HCT116 (cell line): Measurements from ENCODE around the gene RPL21. TPM values are rescaled to one million over a fixed set of nuclear protein-coding genes. Genes with fewer than 3 reads are reported as not detected.

Source experiments
- ATAC-seq: fragments of 200-7000 bp; cut with Tn5 transposase; 2 replicates; pipeline ENCODE4 v1.9.1; 2020; ENCODE audit warnings: mild to moderate bottlenecking, moderate library complexity
- BruUV-seq: library from RNA; stranded (reverse); fragments of 400-500 nt; replicated peaks from 2 replicates; lab custom pipeline; 2021; lab: Mats Ljungman, UMichigan
- CTCF ChIA-PET: fragments of 300-600 bp; sonication (Branson Sonifier 250); formaldehyde crosslinking; loops from one replicate; lab custom pipeline; 2021; ENCODE audit warnings: antibody characterized with exemption; lab: Charles Lee
- POLR2A ChIA-PET: fragments of 300-600, 350-600 bp; sonication (Branson Sonifier 250); formaldehyde crosslinking; loops from one replicate; lab custom pipeline; 2021; ENCODE audit warnings: antibody characterized with exemption; lab: Charles Lee
- RAD21 ChIA-PET, 2 experiments: fragments of 300-600 bp; sonication (Branson Sonifier 250); formaldehyde crosslinking; loops; one replicate each; lab custom pipeline; 2023; ENCODE audit warnings: low total read pairs in 2 of 2; ENCODE audit not compliant: uncharacterized antibody in 2 of 2, unreplicated experiment in 2 of 2, low non-redundant PET in 1 of 2; lab: Charles Lee
- DNase-seq: peaks from one replicate; pipeline ENCODE4 v3.0.0-alpha.2; 2010; ENCODE audit warnings: low read depth, low spot score
- H2AFZ ChIP-seq: fragments of 200-600 bp; shearing (Covaris generic), sonication (generic); 2 replicates; pipeline ENCODE4 v1.6.1; 2017; ENCODE audit warnings: low read depth, mixed run types, mixed read lengths, antibody characterized with exemption, low read length; ENCODE audit not compliant: poor library complexity, severe bottlenecking
- H3K27ac ChIP-seq: 2 replicates; pipeline ENCODE4 v1.5.1; 2012; ENCODE audit warnings: low read depth, low read length
- H3K27me3 ChIP-seq: fragments of 200-600 bp; sonication (generic); 2 replicates; pipeline ENCODE4 v1.6.1; 2016; ENCODE audit warnings: mixed run types, low read length, mixed read lengths; ENCODE audit not compliant: insufficient read depth
- H3K36me3 ChIP-seq, 2 experiments: fragments of 200-500 bp in 1 of 2; fragments of 200-600 bp in 1 of 2; sonication (Bioruptor generic) in 1 of 2; sonication (generic) in 1 of 2; 2 replicates each; pipeline versions ENCODE4 v1.5.1 to v1.6.1; 2014 to 2016; ENCODE audit warnings: low read length in 2 of 2, inconsistent platforms in 1 of 2, mixed read lengths in 1 of 2, mixed run types in 1 of 2; ENCODE audit not compliant: insufficient read depth in 2 of 2, control insufficient read depth in 1 of 2
- H3K4me1 ChIP-seq, 2 experiments: fragments of 200-600 bp in 1 of 2; sonication (generic) in 1 of 2; 2 replicates each; pipeline versions ENCODE4 v1.5.1 to v1.6.1; 2012 to 2017; ENCODE audit warnings: low read length in 2 of 2, inconsistent platforms in 1 of 2, mild to moderate bottlenecking in 1 of 2, mixed read lengths in 1 of 2, mixed run types in 1 of 2, moderate library complexity in 1 of 2; ENCODE audit not compliant: insufficient read depth in 2 of 2, control insufficient read depth in 1 of 2
- H3K4me2 ChIP-seq: fragments of 200-600 bp; sonication (generic); 2 replicates; pipeline ENCODE4 v1.6.1; 2017; ENCODE audit warnings: mixed run types, low read length, mixed read lengths
- H3K4me3 ChIP-seq, 2 experiments: fragments of 200-600 bp in 1 of 2; sonication (generic) in 1 of 2; replicated peaks in 1 of 2; 2 replicates each; pipeline ENCODE4 v1.5.1; 2011 to 2016; ENCODE audit warnings: low read length in 2 of 2, control low read depth in 1 of 2, low read depth in 1 of 2, mild to moderate bottlenecking in 1 of 2, mixed read lengths in 1 of 2, mixed run types in 1 of 2
- H3K79me2 ChIP-seq: fragments of 200-600 bp; sonication (generic); 2 replicates; pipeline ENCODE4 v1.6.1; 2017; ENCODE audit warnings: mild to moderate bottlenecking, mixed run types, low read length, moderate library complexity, mixed read lengths; ENCODE audit not compliant: insufficient read depth
- H3K9ac ChIP-seq: fragments of 200-600 bp; sonication (generic); 2 replicates; pipeline ENCODE4 v1.6.1; 2016; ENCODE audit warnings: low read length, mixed read lengths
- H3K9me2 ChIP-seq: fragments of 200-600 bp; sonication (generic), shearing (Covaris generic); 2 replicates; pipeline ENCODE4 v1.6.1; 2017; ENCODE audit warnings: mixed run types, mild to moderate bottlenecking, moderate library complexity; ENCODE audit not compliant: insufficient read depth
- H3K9me3 ChIP-seq, 2 experiments: fragments of 200-500 bp in 1 of 2; fragments of 200-600 bp in 1 of 2; sonication (Bioruptor generic) in 1 of 2; sonication (generic) in 1 of 2; 2 replicates each; pipeline ENCODE4 v1.6.1; 2014 to 2017; ENCODE audit warnings: low read length in 2 of 2, mixed read lengths in 2 of 2, inconsistent platforms in 1 of 2, low read depth in 1 of 2, mild to moderate bottlenecking in 1 of 2, mixed run types in 1 of 2, moderate library complexity in 1 of 2; ENCODE audit not compliant: control insufficient read depth in 1 of 2, insufficient read depth in 1 of 2
- H4K20me1 ChIP-seq: fragments of 200-600 bp; sonication (generic), shearing (Covaris generic); 2 replicates; pipeline ENCODE4 v1.6.1; 2017; ENCODE audit warnings: mixed run types, mild to moderate bottlenecking, moderate library complexity; ENCODE audit not compliant: insufficient read depth
- CBX3 ChIP-seq: IDR thresholded peaks from 2 replicates; pipeline ENCODE4 v1.6.1; 2012; ENCODE audit warnings: low read depth
- CTCF ChIP-seq, 3 experiments: fragments of 200-600 bp in 1 of 3; sonication (generic) in 1 of 3; IDR thresholded peaks in 2 of 3; conservative IDR thresholded peaks in 1 of 3; 2 replicates each; pipeline ENCODE4 v1.5.1; 2012 to 2017; ENCODE audit warnings: low read depth in 2 of 3, low read length in 2 of 3, antibody characterized with exemption in 1 of 3, borderline replicate concordance in 1 of 3, control low read depth in 1 of 3, mild to moderate bottlenecking in 1 of 3, mixed read lengths in 1 of 3, mixed run types in 1 of 3, moderate library complexity in 1 of 3; ENCODE audit not compliant: insufficient read depth in 1 of 3
- ELF1 ChIP-seq: IDR thresholded peaks from 2 replicates; pipeline ENCODE4 v1.6.1; 2012; ENCODE audit warnings: low read depth, borderline replicate concordance
- RAD21 ChIP-seq: IDR thresholded peaks from 2 replicates; pipeline ENCODE4 v1.6.1; 2012; ENCODE audit warnings: low read depth, mild to moderate bottlenecking
- REST ChIP-seq: IDR thresholded peaks from 2 replicates; pipeline ENCODE4 v1.6.1; 2012; ENCODE audit warnings: low read depth
- ZFX ChIP-seq: fragments of 450-650 bp; IDR thresholded peaks from 2 replicates; pipeline ENCODE4 v1.6.1; 2017
- ZNF274 ChIP-seq: fragments of 200-500 bp; sonication (Bioruptor generic); IDR thresholded peaks from 2 replicates; pipeline ENCODE4 v1.6.1; 2014; ENCODE audit warnings: mild to moderate bottlenecking, low read depth, low read length, inconsistent platforms
- intact Hi-C: fragments of 100-400 bp; cut with micrococcal nuclease; formaldehyde crosslinking; loops from 2 replicates; pipeline ENCODE4 v1.10.0; 2022
- total RNA-seq: library from RNA; stranded (reverse); gene quantifications from one replicate; pipeline ENCODE4 v1.2.1, GENCODE V29; 2021; ENCODE audit not compliant: unreplicated experiment

Gene RPL21
- total RNA-seq, 1 experiment from 2014 or later = 915 TPM

GRCh38 chr13:27203854-27204253, 47.5 kb upstream of the RPL21 start:
- H3K79me2 ChIP-seq = no peaks in the 10 kb centered on the region
- BruUV-seq = no TSS peak
- ATAC-seq = peak; percentile 58; the same call in 1 of the 2 replicates
- no peak for DNase-seq
- H3K27ac ChIP-seq = no peak overlapping the region
- H3K9me2 ChIP-seq = no peaks in the 10 kb centered on the region
- H3K4me2 ChIP-seq = no peak overlapping the region
- TF ChIP-seq CBX3 (no peak), CTCF (IDR thresholded peaks at IDR 0.05 in 2 of 3, conservative IDR thresholded peaks at IDR 0.05 in 1 of 3; ENCODE audit: borderline replicate concordance in 1 of 3, insufficient read depth in 1 of 3, low read depth in 2 of 3, low read length in 2 of 3) (peak; percentile 25 to 40 (median 37); a peak in 3 of 6 replicates), ELF1 (no peak), REST (no peak), ZFX (no peak), ZNF274 (no peak), RAD21 (peak; percentile 67)
- H3K4me1 ChIP-seq = peaks cover 0 to 25% of the 10 kb centered on the region in 2 experiments; a peak in 2 of 4 replicates
- ChIA-PET POLR2A (no interaction called here), RAD21 (no interaction called here), CTCF (interaction anchor here (0.8 kb wide), 1 partner anchor 219 kb away, joined by 4 read pairs; no protein-coding TSS in a partner anchor)
- no peaks in the 10 kb centered on the region for H3K27me3 ChIP-seq
- no peaks in the 10 kb centered on the region for H4K20me1 ChIP-seq
- intact Hi-C loops = no loop called here
- no peak overlapping the region for H2AFZ ChIP-seq
- no peak overlapping the region for H3K9ac ChIP-seq
- no peak overlapping the region for H3K4me3 ChIP-seq
- no peaks in the 10 kb centered on the region for H3K36me3 ChIP-seq
- H3K9me3 ChIP-seq = no peaks in the 10 kb centered on the region
